Measurements from ENCODE around the gene RFX6.
A peak's percentile ranks its signal among the peaks of the same experiment; 100 is the strongest.

RFX6 gene

DNA sequence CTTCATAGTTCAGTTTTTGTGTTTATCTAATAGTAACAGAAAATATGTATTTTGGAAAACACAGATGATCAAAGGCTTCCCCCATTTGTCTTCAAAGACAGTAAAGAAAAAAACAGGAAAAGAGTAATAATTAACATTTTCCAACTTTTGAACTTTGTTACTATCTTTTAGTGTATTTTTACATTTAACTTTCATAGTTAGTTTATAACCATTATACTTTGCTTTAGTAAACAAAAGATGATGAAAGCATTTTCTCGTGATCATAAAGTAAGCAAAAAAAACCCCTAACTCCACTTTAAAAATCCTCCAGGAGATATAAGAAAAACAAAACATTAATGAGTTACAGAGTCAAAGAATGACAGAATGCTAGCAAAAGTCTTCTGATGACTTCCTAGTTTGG lies 34.6 kb upstream of the RFX6 start:
- DNase-seq (ENCODE audit: extremely low spot score): no peak
- TF ChIP-seq, protein P1, sequence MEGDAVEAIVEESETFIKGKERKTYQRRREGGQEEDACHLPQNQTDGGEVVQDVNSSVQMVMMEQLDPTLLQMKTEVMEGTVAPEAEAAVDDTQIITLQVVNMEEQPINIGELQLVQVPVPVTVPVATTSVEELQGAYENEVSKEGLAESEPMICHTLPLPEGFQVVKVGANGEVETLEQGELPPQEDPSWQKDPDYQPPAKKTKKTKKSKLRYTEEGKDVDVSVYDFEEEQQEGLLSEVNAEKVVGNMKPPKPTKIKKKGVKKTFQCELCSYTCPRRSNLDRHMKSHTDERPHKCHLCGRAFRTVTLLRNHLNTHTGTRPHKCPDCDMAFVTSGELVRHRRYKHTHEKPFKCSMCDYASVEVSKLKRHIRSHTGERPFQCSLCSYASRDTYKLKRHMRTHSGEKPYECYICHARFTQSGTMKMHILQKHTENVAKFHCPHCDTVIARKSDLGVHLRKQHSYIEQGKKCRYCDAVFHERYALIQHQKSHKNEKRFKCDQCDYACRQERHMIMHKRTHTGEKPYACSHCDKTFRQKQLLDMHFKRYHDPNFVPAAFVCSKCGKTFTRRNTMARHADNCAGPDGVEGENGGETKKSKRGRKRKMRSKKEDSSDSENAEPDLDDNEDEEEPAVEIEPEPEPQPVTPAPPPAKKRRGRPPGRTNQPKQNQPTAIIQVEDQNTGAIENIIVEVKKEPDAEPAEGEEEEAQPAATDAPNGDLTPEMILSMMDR (IDR thresholded peaks at IDR 0.05; ENCODE audit: control extremely low read depth, extremely low read depth, low read depth, missing control alignments): no peak
- POLR2A ChIA-PET: no interaction called here
- CTCF ChIA-PET: interaction anchor here (1.1 to 2.0 kb wide), 2 partner anchors 9 to 64 kb away, joined by 3 to 4 read pairs; no protein-coding TSS in a partner anchor

DNA sequence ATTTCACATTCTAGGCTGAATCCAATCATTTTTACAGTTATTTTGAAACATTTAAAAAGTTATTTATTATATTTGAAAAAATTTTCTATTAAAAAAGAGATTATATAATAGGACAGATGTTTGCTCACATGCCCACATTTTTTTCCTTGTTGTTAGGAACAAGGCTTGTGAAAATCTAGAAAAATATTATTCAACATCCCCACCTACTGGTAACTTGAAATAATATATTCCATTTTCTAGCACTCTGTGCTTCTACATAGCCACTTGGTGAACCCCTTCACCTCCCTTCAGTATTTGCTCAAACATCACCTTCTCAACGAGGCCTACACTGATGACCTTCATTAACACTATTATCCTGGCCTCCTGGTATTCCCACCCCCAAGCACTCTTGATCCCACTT lies 29.8 kb upstream of the RFX6 start:
- peak; percentile 5 for DNase-seq (ENCODE audit: extremely low spot score)
- ChIA-PET POLR2A (no interaction called here), CTCF (interaction anchor here (0.8 to 1.5 kb wide), 7 partner anchors 14 to 314 kb away, joined by 3 to 4 read pairs (median 3); no protein-coding TSS in a partner anchor)
- TF ChIP-seq, protein P1 (IDR thresholded peaks at IDR 0.05; ENCODE audit: control extremely low read depth, extremely low read depth, low read depth, missing control alignments): peak; percentile 28

DNA sequence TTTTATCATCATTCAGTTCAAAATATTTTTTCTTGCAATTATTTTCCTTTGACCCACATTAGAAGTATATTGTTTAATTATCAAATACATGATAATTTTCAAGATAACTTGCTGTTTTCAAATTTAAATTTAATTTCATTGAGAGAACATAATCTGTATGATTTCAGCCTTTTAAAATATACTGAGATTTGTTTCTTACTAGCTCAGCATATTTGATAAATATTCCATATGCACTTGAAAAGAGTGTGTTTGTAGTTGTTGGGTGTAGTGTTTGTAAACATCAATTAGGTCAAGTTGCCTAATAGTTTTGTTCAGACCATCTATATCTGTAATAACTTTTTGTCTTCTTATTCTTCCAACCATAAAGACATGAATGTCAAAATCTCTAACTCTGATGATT lies 19.0 kb upstream of the RFX6 start:
- TF ChIP-seq, protein P1 (IDR thresholded peaks at IDR 0.05; ENCODE audit: control extremely low read depth, extremely low read depth, low read depth, missing control alignments): no peak
- ChIA-PET CTCF (no interaction called here), POLR2A (no interaction called here)
- no peak for DNase-seq (ENCODE audit: extremely low spot score)

- ChIA-PET CTCF (no interaction called here), POLR2A (no interaction called here)
- DNase-seq (ENCODE audit: extremely low spot score): no peak
- TF ChIP-seq, protein P1 (IDR thresholded peaks at IDR 0.05; ENCODE audit: control extremely low read depth, extremely low read depth, low read depth, missing control alignments): no peak
These were observed 17.8 kb upstream of the RFX6 start for GRCh38 chr6:116859264-116859663.

- CTCF ChIA-PET: no interaction called here
These were observed 10.7 kb upstream of the RFX6 start for GRCh38 chr6:116866281-116866871.

GRCh38 chr6:116872771-116873170 lies 4.3 kb upstream of the RFX6 start:
- POLR2A ChIA-PET: no interaction called here
- DNase-seq (ENCODE audit: extremely low spot score): no peak
- TF ChIP-seq, protein P1 (IDR thresholded peaks at IDR 0.05; ENCODE audit: control extremely low read depth, extremely low read depth, low read depth, missing control alignments): no peak

More at GRCh38 chr6:116866281-116866871, 10.7 kb upstream of the RFX6 start:
- POLR2A ChIA-PET: no interaction called here
- no peak for DNase-seq (ENCODE audit: extremely low spot score)
- TF ChIP-seq, protein P1 (IDR thresholded peaks at IDR 0.05; ENCODE audit: control extremely low read depth, extremely low read depth, low read depth, missing control alignments): no peak

More at GRCh38 chr6:116872771-116873170, 4.3 kb upstream of the RFX6 start:
- CTCF ChIA-PET: no interaction called here
